Pulmonary artery endothelial cell (primary cell): ENCODE measurements around the gene PCED1B. TPM values are rescaled to one million over a fixed set of nuclear protein-coding genes. Genes with fewer than 3 reads are reported as not detected.
A peak's percentile ranks its signal among the peaks of the same experiment; 100 is the strongest.

Source experiments
- DNase-seq: peaks from one replicate; pipeline ENCODE4 v3.0.0-alpha.2; 2011; ENCODE audit warnings: low read depth, low spot score
- total RNA-seq: library from RNA; depleted of rRNA; stranded (reverse); fragments of >200 nt; gene quantifications from 2 replicates; pipeline ENCODE4 v1.2.3, GENCODE V29; 2014

The PCED1B gene
- total RNA-seq, 1 donor from 2014 or later: 0.46 TPM

DNA sequence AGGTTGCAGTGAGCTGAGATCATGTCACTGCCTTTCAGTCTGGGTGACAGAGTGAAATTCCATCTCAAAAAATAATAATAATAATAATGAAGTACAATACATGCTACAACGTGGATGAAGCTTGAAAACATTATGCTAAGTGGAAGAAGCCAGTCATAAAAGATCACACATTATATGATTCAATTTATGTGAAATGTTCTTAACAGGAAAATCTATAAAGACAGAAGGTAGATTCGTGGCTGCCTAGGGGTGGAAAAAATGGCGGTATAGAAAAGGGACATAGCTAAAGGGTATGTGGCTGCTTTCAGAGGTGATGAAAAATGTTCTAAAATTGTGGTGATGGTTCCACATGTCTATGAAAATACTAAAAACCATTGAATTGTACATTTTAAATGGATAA, 41.3 kb downstream of the PCED1B start:
- DNase-seq: no peak

DNA sequence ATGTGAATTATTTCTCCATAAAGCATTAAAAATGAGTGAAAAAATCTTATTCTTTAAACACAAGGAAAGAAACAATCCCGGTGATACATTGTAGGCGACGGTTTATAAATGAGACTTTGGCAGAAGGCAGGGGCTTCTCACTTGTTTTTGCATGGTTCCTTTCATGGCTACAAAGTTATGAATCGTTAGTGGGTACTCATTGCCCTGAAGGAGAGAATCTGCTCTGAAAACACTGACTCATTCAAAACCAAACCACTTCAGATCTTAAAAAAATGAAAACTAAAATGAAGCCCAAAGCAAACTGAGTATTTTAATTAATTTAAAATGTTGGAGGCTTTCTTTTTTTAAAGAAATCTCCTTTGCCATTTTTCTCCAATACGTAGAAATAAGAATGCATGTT, 41.7 kb downstream of the PCED1B start:
- DNase-seq: no peak

DNA sequence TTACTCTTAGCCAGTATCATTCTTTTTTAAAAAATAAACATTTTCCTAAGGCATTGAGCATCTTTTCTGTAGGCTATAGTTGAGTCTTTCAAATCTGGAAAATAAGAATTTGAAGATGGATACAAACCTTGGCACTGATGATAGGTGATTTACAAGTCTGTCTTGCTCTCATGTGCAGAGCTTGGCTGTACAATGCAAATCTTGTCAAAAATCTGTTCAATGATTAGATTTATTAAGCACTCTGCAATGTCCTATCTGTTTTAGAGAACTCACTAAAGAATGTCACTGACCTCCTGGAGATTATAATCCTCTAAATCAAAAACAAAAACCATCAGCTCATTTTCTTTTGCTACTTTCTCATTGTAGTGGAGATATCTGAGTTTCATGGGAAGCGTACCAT, 43.2 kb downstream of the PCED1B start:
- DNase-seq: no peak

DNA sequence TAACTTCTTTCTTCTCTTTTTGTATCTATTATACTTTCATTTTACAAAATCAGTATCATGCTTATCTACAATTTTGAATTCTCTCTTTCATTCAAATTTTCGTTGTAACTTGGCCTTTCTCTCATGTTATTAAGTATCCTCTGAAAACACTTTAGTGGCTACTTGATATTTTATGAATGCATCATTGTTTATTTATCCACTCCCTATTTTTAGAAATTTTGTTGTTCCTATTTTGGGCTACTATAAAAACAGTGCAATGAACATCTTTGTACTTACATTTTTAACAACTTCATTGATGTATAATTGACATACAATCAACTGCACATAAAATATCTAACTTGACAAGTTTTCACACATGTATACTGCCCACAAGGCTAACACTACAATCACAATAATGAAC, 44.3 kb downstream of the PCED1B start:
- no peak for DNase-seq

DNA sequence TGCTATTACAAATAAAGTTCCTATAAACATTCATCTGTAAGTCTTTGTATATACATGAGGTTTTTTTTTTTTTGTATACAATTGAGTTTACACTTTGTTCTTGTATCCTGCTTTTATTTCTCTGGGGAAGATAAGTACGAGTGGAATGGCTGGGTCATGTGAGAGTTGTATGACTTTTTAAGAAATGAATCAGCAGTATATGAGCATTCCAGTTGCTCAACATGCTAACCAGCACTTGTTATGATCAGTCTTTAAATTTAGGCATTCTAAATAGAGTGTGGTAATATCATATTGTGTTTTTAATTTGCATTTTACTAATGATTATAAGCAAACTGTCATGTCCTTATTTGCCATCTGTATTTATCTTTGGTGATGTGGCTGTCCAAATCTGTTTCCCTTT, 45.0 kb downstream of the PCED1B start:
- DNase-seq: no peak

DNA sequence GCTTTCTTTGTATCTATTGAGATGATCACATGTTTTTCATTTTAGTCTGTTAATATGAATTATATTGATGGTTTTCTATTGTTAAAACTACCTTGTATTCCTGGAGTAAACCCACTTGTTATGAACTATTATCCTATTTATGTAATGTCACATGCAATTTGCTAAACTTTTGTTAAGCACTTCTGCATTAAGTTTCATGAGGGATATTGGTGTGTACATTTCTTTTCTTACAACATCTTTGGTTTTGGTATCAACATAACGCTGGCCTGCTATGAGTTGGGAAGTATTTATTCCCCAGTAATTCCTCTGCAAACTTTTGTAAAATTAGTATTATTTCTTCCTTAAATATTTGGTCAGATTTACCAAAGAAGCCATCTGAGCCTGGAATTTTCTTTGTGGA, 46.8 kb downstream of the PCED1B start:
- no peak for DNase-seq

DNA sequence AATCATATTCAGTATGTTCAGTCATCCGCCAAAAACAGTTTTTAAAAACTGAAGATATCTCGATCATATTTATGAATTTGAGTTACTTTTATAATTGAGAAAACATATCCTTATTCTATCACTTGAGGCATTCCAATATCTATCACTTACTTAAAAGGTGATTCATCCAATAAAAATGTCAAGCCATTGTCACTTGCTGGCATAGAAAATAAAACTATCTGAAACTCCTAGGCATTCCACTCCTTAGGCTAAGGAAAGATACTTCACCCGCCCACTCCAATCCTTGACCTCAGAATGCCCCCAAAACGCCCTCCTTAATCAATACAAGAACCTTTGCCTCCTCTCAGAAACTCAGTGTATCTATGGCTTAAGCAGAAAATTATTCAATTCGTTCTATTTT, 51.6 kb downstream of the PCED1B start:
- no peak for DNase-seq

DNA sequence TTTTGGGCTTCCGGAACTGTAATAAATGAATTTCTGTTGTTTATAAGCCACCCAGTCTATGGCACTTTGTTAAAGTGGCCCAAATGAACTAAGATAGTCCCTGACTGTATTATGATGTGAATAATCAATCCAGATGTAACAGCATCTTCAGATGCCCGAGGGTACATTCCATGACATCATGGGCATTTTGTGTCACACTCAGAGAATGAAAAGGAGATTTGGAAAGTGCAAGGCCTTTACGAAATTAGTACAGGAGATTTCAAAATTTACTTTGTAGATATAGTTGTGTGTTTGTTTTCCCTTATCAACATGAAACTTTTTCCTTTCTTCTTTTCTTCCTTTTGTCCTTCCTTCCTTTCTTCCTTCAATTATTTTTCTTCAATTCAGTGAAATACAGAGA, 54.6 kb downstream of the PCED1B start:
- no peak for DNase-seq

DNA sequence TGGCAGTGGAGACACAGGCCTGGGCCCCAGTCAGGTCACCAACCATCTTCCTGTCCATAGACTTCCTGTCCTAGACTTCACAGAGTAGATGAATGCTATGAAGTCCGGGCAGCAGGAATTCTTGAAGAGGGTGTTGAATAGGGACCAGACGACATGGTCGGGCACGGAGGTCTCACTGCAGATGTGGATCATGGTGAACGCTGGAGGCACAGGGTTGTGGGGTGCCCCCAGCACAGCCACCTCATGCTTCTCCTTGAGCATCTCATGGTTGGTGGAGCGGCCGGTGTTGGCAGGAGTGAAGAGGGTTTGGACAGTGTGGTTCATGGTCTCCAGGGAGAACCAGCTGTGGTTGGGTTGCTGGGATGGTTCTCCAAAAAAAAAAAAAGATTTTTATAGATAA, 56.2 kb downstream of the PCED1B start:
- no peak for DNase-seq

DNA sequence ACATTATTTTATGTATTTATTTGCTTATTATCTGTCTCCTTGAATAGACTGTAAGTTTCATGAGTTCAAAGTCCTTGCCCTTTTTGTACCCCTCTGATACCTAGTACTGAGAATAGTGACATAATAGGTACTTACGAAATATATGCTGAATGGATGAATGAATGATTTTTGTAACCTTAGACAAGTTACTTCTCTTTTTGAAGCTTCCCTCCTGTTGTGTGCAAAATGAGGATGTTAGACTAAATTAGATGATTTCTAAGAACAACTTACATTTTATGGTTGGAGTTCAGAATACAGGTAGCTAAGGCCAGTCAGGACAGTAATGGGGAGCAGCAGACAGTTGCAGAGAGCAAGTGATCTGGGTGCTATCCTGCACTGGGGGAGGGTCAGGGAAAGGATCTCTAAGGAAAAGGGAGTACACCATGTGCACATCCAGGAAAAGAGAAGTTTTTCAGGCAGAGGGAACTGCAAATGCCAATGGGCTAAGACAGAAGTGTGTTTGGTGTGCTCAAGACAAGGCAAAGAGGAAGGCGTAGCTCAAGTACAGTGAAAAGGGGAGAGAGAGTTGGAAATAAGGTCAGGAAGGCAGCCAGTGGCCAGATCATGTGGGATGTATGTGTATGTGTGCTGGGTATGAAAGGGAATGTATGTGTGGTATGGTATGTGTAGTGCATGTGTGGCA, 59.7 kb downstream of the PCED1B start:
- DNase-seq: no peak

DNA sequence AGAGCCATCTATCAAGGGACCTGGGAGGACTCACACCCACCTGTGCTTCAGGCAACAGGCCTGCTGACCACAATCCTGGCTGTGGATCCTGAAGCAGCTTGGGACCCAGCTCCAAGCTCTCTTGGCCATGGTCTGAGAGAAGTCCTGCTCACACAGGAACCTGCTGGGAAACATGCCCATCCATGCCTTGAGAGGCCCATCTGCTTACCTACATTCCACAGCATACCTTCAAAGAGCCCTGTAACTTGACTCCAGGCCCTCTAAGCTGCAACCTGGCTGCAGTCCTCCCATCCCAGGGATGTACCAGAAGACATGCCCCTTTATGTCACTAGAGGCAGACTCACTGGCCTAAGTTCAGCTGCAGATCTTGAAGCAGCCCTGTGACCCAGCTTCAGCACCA, 62.0 kb downstream of the PCED1B start:
- no peak for DNase-seq

DNA sequence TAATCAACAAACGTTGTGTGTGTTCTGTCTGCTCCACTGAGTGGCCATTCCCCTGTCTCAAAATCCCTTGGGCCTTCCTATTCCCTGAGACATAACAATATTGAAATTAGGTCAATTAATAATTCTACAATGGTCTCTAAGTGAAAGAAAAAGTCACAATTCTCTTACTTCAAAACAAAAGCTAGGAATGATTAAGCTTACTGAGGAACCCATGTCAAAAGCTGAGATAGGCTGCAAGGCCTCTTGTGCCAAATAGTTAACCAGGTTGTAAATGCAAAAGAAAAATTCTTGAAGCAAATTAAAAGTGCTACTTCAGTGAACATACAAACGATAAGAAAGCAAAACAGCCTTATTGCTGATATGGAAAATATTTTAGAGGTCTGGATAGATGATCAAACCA, 65.3 kb downstream of the PCED1B start:
- no peak for DNase-seq

DNA sequence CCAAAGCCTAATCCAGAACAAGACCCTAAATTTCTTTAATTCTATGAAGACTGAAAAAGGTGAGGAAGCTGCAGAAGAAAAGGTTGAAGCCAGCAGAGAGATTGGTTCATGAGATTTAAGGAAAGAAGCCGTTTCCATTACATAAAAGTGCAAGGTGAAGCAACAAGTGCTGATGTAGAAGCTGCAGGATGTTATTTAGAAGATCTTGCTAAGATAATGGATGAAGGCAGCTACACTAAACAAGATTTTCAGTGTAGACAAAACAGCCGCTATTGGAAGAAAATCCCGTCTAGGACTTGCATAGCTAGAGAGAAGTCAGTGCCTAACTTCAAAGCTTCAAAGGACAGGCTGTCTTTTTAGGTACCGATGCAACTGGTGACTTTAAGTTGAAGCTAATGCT, 65.8 kb downstream of the PCED1B start:
- no peak for DNase-seq

DNA sequence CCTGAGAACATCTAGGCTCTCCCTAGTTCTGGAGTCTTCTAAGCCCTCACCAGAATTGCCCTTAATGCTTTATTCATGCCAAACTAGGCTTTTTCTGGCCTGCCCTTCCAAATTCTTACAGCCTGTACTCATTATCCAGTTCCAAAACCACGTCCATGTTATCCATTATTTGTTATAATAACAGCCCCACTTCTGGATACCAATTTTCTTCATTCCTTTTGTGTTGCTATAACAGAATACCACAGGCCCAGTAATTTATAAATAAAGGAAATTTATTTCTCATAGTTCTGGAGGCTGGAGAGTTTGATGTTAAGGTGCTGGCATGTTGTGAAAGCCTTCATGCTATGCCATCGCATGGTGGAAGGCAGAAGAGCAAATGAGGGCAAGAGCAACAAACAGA, 68.3 kb downstream of the PCED1B start:
- DNase-seq: no peak

DNA sequence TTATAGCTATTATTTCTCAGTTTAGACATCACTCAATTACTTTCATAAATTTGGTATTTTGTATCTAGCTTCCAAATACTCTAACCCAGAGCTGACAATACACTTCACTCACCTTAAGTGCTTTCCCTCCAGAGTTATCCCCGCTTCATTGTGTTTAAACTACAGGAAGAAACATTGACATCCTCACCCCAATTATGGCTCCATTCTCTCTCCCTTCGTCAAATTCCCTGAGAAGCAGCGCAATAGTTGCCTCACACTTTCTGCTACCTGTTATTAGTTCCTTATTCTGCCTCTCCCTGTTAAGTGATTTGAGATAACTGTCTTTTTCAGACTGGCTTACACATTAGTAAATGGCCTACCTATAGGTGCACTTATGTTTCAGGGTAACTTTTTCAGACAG, 69.7 kb downstream of the PCED1B start:
- DNase-seq: no peak

DNA sequence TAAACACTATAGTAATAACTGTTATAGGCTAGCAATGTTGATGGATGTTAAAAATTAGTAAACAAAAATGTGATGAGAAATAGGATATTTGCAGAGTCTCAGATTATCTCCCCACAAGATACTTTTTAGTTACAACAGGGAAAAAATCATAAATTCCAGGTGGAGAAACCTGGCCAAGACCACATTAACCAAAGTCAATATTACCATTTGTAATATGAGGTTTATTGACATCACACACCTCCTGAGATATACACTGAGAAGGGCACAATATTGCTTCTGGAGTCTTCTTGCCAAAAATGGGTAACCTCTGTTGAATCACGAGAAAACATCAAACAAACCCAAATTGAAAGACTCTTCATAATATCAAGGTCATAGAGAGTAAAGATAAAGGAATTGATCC, 72.7 kb downstream of the PCED1B start:
- no peak for DNase-seq

DNA sequence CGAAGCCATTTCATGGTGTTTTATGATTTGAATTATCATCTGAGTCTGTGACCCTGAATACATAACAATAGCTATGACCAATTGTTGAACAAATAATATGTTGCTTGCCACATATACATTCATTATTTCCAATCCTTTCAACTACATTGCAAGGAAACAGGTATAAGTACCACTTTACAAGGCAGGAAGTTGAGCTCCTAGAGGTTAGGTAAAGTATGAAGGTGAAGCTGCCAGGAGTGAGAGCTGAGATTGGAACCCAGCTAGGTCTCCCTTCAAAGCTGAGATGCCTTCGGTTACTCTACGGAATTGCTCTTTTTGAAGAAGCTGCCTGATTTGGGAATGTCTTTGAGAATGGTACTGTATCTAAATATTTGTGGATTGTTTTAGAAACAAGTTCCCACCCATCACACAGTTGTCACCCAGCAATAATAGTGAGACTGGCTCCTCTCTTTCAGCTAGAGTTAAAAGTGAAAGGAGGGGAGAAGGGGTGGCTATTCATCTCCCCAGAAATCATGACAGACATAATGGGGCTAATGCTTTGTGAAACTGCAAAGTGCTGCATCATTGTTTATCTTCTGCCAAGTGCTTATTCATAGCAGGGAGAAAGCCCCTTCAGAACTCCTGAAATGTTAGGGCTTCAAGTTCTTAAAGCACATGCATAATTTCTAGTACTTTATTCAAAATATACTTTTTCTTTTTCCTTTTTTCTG, 76.2 kb downstream of the PCED1B start:
- DNase-seq: peak; percentile 2

DNA sequence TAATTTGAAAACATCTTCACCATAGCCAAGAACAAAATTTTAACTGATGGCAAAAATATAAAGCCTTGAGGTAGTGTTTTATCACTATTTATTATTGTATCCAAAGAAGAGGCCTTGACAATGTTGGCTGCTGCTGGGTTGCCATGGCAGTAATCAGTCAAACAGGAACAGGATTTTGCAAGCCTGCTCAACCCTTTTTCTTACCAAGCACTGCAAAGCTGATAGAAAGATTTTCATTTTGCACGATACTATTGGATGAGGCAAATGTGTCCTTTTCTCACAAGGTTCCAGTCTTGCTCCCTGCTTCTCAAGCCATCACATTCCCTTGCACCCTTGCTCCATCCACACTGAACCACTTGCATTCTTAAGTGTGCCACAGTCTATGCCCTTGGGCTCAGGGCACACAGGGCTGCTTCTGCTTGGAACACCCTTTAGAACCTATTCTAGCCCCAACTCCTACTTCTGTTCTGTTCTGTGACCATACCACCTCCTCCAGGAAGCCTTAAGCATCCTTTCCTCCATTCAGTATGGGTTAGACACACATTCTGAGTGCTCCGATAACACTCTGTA, 76.8 kb downstream of the PCED1B start:
- DNase-seq: peak; percentile 22

DNA sequence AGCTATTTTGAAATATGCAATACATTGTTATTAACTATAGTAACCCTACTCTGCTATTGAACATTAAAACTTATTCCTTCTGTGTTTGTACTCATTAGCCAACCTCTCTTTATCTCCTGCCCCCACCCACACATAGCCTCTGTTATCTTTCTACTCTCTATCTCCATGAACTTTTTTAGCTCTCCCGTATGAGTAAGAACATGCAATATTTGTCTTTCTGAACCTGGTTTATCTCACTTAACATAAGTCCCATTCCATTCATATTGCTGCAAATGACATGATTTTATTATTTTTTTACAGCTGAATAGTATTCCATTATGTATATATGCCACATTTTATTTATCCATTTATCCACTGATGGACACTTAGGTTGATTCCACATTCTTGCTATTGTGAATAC, 79.4 kb downstream of the PCED1B start:
- DNase-seq: no peak

DNA sequence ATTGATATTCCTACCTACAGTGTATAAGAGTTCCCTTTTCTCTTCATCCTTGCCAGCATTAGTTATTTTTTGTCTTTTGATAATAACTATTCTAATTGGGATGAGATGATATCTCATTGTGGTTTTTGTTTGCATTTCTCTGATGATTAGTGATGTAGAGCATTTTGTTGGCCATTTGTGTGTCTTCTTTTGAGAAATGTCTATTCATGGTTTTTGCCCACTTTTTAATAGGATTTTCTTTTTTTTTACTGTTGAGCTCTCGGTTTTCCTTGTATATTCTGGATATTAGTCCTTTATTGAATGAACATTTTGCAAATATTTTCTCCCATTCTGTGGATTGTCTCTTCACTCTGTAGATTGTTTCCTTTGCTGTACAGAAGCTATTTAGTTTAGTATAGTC, 79.9 kb downstream of the PCED1B start:
- no peak for DNase-seq

DNA sequence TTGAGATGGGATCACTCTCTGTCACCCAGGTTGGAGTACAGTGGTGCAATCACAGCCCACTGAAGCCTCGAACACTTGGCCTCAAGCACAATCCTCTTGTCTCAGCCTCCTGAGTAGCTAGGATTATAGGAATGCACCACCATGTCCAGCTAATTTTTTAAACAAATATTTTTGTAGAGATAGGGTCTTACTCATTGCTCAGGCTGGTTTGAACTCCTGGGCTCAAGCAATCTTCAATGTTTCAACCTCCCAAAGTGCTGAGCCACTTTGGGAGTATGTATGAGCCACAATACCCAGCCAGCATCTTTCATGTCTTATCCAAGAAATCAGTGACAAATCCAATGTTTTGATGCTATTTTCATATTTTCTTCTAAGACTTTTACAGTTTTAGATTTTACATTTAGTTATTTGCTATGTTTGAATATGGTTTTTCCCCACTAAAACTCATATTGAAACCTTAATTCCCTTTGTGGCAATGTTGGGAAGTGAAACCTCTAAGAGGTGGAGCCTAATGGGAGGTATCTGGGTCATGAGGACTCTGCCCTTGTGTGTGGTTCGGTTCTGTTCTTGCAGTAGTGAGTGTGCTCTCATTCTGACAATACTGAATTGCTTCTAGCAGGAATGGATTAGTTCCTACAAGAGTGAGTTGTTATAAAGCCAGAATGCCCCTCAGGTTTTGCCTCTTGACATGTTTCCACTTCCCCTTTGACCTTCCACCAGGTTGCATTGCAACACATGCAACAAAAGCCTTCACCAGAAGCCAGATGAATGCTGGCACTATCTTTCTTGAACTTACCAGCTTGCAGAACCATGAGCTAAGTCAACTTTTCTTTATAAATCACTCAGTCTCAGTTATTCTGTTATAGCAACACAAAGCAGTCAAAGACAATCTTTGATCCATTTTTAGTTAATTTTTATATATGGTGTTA, 81.2 kb downstream of the PCED1B start:
- no peak for DNase-seq

DNA sequence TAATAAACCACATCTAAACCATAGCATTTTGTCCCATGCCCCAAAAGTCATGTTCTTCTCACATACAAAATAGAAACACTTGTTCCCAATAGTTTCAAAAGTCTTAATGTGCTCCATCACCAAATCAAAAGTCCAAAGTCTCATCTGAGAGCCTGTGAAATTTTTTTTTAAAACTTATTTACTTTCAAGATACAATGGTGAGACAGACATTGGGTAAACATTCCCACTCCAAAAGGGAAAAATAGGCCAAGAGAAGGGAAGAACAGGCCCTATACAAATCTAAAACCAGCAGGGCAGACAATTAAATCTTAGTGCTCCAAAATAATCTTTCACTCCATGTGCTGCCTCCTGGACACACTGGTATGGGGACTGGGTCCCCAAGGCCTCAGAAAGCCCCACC, 84.7 kb downstream of the PCED1B start:
- no peak for DNase-seq
